Panc1 (cell line): ENCODE measurements around the gene GRIK5.

Source experiments
- POLR2AphosphoS5 ChIP-seq: IDR thresholded peaks from 2 replicates; pipeline ENCODE4 v1.6.1; 2012; ENCODE audit warnings: mild to moderate bottlenecking, low read depth, low read length, moderate library complexity
- TF ChIP-seq, protein P1 (sequence below): fragments of 450-650 bp; IDR thresholded peaks from 2 replicates; pipeline ENCODE4 v1.5.1; 2017; ENCODE audit warnings: mild to moderate bottlenecking
- TF ChIP-seq, protein P2 (sequence below), 2 experiments: IDR thresholded peaks; 2 replicates each; pipeline ENCODE4 v1.6.1; 2011 to 2012; ENCODE audit warnings: low read depth in 2 of 2, control low read depth in 1 of 2, low read length in 1 of 2, mild to moderate bottlenecking in 1 of 2, moderate library complexity in 1 of 2; ENCODE audit not compliant: insufficient read depth in 1 of 2

DNA sequence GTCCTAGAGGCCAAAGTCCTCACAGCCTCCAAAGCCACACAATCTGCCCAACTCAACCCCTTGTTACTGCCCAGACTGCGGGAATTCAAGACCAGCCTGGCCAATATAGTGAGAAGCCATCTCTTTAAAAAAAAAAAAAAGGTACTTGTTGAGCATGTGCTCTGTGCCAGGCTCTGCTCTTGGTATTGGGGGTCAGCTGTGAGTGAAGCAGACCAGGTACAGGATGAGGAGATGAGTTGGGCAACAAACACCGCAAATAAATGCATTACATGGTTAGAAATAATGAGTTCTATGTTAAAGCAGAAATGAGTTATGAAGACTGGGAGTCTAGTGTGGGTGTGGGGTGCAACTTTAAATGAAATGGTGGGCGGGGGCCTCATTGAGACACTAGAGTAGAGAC lies 9.9 kb downstream of the GRIK5 start:
- TF ChIP-seq, protein P1, sequence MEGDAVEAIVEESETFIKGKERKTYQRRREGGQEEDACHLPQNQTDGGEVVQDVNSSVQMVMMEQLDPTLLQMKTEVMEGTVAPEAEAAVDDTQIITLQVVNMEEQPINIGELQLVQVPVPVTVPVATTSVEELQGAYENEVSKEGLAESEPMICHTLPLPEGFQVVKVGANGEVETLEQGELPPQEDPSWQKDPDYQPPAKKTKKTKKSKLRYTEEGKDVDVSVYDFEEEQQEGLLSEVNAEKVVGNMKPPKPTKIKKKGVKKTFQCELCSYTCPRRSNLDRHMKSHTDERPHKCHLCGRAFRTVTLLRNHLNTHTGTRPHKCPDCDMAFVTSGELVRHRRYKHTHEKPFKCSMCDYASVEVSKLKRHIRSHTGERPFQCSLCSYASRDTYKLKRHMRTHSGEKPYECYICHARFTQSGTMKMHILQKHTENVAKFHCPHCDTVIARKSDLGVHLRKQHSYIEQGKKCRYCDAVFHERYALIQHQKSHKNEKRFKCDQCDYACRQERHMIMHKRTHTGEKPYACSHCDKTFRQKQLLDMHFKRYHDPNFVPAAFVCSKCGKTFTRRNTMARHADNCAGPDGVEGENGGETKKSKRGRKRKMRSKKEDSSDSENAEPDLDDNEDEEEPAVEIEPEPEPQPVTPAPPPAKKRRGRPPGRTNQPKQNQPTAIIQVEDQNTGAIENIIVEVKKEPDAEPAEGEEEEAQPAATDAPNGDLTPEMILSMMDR: no peak
- TF ChIP-seq POLR2AphosphoS5: no peak
- TF ChIP-seq, protein P2, sequence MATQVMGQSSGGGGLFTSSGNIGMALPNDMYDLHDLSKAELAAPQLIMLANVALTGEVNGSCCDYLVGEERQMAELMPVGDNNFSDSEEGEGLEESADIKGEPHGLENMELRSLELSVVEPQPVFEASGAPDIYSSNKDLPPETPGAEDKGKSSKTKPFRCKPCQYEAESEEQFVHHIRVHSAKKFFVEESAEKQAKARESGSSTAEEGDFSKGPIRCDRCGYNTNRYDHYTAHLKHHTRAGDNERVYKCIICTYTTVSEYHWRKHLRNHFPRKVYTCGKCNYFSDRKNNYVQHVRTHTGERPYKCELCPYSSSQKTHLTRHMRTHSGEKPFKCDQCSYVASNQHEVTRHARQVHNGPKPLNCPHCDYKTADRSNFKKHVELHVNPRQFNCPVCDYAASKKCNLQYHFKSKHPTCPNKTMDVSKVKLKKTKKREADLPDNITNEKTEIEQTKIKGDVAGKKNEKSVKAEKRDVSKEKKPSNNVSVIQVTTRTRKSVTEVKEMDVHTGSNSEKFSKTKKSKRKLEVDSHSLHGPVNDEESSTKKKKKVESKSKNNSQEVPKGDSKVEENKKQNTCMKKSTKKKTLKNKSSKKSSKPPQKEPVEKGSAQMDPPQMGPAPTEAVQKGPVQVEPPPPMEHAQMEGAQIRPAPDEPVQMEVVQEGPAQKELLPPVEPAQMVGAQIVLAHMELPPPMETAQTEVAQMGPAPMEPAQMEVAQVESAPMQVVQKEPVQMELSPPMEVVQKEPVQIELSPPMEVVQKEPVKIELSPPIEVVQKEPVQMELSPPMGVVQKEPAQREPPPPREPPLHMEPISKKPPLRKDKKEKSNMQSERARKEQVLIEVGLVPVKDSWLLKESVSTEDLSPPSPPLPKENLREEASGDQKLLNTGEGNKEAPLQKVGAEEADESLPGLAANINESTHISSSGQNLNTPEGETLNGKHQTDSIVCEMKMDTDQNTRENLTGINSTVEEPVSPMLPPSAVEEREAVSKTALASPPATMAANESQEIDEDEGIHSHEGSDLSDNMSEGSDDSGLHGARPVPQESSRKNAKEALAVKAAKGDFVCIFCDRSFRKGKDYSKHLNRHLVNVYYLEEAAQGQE (IDR thresholded peaks at IDR 0.05; ENCODE audit: insufficient read depth in 1 of 2, low read depth in 2 of 2, low read length in 1 of 2): no peak
